Muscle of back (tissue), 11 donors: ENCODE measurements around the gene DACH1. TPM values are rescaled to one million over a fixed set of nuclear protein-coding genes. Genes with fewer than 3 reads are reported as not detected.
A peak's percentile ranks its signal among the peaks of the same experiment; 100 is the strongest.

Experiments
- DNase-seq, 3 donors: peaks; one replicate each; pipeline versions ENCODE4 v3.0.0 to v3.0.0-alpha.2; 2013
- polyA plus RNA-seq, 10 donors: library from polyadenylated mRNA; unstranded; fragments of 120-200 nt; gene quantifications; one replicate each; pipeline ENCODE4 v1.2.1, GENCODE V29; 2013; ENCODE audit not compliant: insufficient read length in 10 of 10

Gene DACH1
- polyA plus RNA-seq, 10 donors, result 6.5 to 15.1 (median 9.9) TPM

GRCh38 chr13:71499235-71499634 lies 367.8 kb downstream of the DACH1 start:
- DNase-seq, result no peak

- DNase-seq, result no peak
Observed at GRCh38 chr13:71493189-71493588, 373.8 kb downstream of the DACH1 start.

- no peak for DNase-seq
Observed at GRCh38 chr13:71492346-71492871, 374.6 kb downstream of the DACH1 start.

- no peak for DNase-seq
Observed at GRCh38 chr13:71491010-71491409, 376.0 kb downstream of the DACH1 start.

- DNase-seq, result no peak
Observed at GRCh38 chr13:71489041-71489440, 378.0 kb downstream of the DACH1 start.

- no peak for DNase-seq
Observed at GRCh38 chr13:71488201-71488600, 378.8 kb downstream of the DACH1 start.

- no peak for DNase-seq
Observed at GRCh38 chr13:71485913-71486312, 381.1 kb downstream of the DACH1 start.

- DNase-seq, result no peak
Observed at GRCh38 chr13:71483733-71484132, 383.3 kb downstream of the DACH1 start.

GRCh38 chr13:71481501-71481900 lies 385.5 kb downstream of the DACH1 start:
- no peak for DNase-seq

- DNase-seq, result no peak
Observed at GRCh38 chr13:71481046-71481445, 386.0 kb downstream of the DACH1 start.

- DNase-seq, result no peak
Observed at GRCh38 chr13:71477735-71478134, 389.3 kb downstream of the DACH1 start.

- DNase-seq, result no peak
Observed at GRCh38 chr13:71474936-71475335, 392.1 kb downstream of the DACH1 start.

GRCh38 chr13:71469626-71470025 lies 397.4 kb downstream of the DACH1 start:
- DNase-seq, result no peak

- DNase-seq, result peak in 1 of 3 donors; percentile 29
Observed at GRCh38 chr13:71464686-71465085, 402.3 kb downstream of the DACH1 start.

GRCh38 chr13:71461892-71462291 lies 405.1 kb downstream of the DACH1 start:
- DNase-seq, result no peak

GRCh38 chr13:71460211-71460610 lies 406.8 kb downstream of the DACH1 start:
- no peak for DNase-seq

GRCh38 chr13:71459708-71460107 lies 407.3 kb downstream of the DACH1 start:
- no peak for DNase-seq

GRCh38 chr13:71457645-71458044 lies 409.4 kb downstream of the DACH1 start:
- DNase-seq, result peak in 1 of 3 donors; percentile 22

GRCh38 chr13:71456136-71456535 lies 410.9 kb downstream of the DACH1 start:
- no peak for DNase-seq

- DNase-seq, result no peak
Observed at GRCh38 chr13:71454509-71454908, 412.5 kb downstream of the DACH1 start.

- no peak for DNase-seq
Observed at GRCh38 chr13:71448080-71448630, 418.8 kb downstream of the DACH1 start.

GRCh38 chr13:71437704-71438103 lies 429.3 kb downstream of the DACH1 start:
- DNase-seq, result no peak

- no peak for DNase-seq
Observed at GRCh38 chr13:71430681-71431080, 436.3 kb downstream of the DACH1 start.

- no peak for DNase-seq
Observed at GRCh38 chr13:71417205-71417604, 449.8 kb downstream of the DACH1 start.
